Measurements from ENCODE around the gene RNASEL.
"Not testable (repeated sequence)": the region's sequence is repeated elsewhere in the genome, so short reads cannot be mapped to it uniquely, and the experiment has no call there.

The RNASEL gene

GRCh38 chr1:182533896-182534295, 55.2 kb downstream of the RNASEL start:
- Histone ChIP-seq H3K36me3 (no peaks in the 10 kb centered on the region), H3K27ac (no peak overlapping the region), H3K9me3 (no peaks in the 10 kb centered on the region), H3K4me1 (ENCODE audit: control insufficient read depth in 1 of 2, insufficient read depth in 1 of 2, low read depth in 1 of 2, low read length in 1 of 2) (no peaks in the 10 kb centered on the region), H3K27me3 (peaks cover under 1% of the 10 kb centered on the region), H3K4me3 (ENCODE audit: low read depth in 1 of 2, low read length in 1 of 2) (no peak overlapping the region)
- TF ChIP-seq, protein P1, sequence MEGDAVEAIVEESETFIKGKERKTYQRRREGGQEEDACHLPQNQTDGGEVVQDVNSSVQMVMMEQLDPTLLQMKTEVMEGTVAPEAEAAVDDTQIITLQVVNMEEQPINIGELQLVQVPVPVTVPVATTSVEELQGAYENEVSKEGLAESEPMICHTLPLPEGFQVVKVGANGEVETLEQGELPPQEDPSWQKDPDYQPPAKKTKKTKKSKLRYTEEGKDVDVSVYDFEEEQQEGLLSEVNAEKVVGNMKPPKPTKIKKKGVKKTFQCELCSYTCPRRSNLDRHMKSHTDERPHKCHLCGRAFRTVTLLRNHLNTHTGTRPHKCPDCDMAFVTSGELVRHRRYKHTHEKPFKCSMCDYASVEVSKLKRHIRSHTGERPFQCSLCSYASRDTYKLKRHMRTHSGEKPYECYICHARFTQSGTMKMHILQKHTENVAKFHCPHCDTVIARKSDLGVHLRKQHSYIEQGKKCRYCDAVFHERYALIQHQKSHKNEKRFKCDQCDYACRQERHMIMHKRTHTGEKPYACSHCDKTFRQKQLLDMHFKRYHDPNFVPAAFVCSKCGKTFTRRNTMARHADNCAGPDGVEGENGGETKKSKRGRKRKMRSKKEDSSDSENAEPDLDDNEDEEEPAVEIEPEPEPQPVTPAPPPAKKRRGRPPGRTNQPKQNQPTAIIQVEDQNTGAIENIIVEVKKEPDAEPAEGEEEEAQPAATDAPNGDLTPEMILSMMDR (IDR thresholded peaks at IDR 0.05), result no peak

GRCh38 chr1:182528206-182528605, 60.9 kb downstream of the RNASEL start:
- not testable (repeated sequence) for H3K27ac ChIP-seq; H3K27me3 ChIP-seq; H3K4me1 ChIP-seq (ENCODE audit: control insufficient read depth in 1 of 2, insufficient read depth in 1 of 2, low read depth in 1 of 2, low read length in 1 of 2); H3K9me3 ChIP-seq; H3K4me3 ChIP-seq (ENCODE audit: low read depth in 1 of 2, low read length in 1 of 2); H3K36me3 ChIP-seq

- Histone ChIP-seq H3K4me1 (ENCODE audit: control insufficient read depth in 1 of 2, insufficient read depth in 1 of 2, low read depth in 1 of 2, low read length in 1 of 2) (no peaks in the 10 kb centered on the region), H3K4me3 (ENCODE audit: low read depth in 1 of 2, low read length in 1 of 2) (no peak overlapping the region), H3K27me3 (no peaks in the 10 kb centered on the region), H3K9me3 (no peaks in the 10 kb centered on the region), H3K36me3 (no peaks in the 10 kb centered on the region), H3K27ac (no peak overlapping the region)
- TF ChIP-seq, protein P1 (IDR thresholded peaks at IDR 0.05), result no peak
Measured at GRCh38 chr1:182527680-182528079, 61.4 kb downstream of the RNASEL start.

- Histone ChIP-seq H3K9me3 (no peaks in the 10 kb centered on the region), H3K27me3 (no peaks in the 10 kb centered on the region), H3K4me1 (ENCODE audit: control insufficient read depth in 1 of 2, insufficient read depth in 1 of 2, low read depth in 1 of 2, low read length in 1 of 2) (no peaks in the 10 kb centered on the region), H3K27ac (no peak overlapping the region), H3K36me3 (no peaks in the 10 kb centered on the region), H3K4me3 (ENCODE audit: low read depth in 1 of 2, low read length in 1 of 2) (no peak overlapping the region)
- TF ChIP-seq, protein P1 (IDR thresholded peaks at IDR 0.05), result no peak
Measured at GRCh38 chr1:182525342-182525741, 63.7 kb downstream of the RNASEL start.

All from neutrophil (primary cell).